ENCODE measurements around the gene KCNN3.

KCNN3 gene

GRCh38 chr1:154870115-154870571 lies at the start of gene KCNN3:
Gene KCNN3, minus strand, starts transcription at chr1:154870281. Its CDS starts 317 bp downstream, at chr1:154869964.
- H3K79me2 ChIP-seq = no peaks in the 10 kb centered on the region
- H3K27me3 ChIP-seq (ENCODE audit: control insufficient read depth, insufficient read depth, low read length) = no peaks in the 10 kb centered on the region
- TF ChIP-seq, protein P1, sequence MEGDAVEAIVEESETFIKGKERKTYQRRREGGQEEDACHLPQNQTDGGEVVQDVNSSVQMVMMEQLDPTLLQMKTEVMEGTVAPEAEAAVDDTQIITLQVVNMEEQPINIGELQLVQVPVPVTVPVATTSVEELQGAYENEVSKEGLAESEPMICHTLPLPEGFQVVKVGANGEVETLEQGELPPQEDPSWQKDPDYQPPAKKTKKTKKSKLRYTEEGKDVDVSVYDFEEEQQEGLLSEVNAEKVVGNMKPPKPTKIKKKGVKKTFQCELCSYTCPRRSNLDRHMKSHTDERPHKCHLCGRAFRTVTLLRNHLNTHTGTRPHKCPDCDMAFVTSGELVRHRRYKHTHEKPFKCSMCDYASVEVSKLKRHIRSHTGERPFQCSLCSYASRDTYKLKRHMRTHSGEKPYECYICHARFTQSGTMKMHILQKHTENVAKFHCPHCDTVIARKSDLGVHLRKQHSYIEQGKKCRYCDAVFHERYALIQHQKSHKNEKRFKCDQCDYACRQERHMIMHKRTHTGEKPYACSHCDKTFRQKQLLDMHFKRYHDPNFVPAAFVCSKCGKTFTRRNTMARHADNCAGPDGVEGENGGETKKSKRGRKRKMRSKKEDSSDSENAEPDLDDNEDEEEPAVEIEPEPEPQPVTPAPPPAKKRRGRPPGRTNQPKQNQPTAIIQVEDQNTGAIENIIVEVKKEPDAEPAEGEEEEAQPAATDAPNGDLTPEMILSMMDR (IDR thresholded peaks at IDR 0.05) = no peak
- no peaks in the 10 kb centered on the region for H3K9me3 ChIP-seq (ENCODE audit: control insufficient read depth, low read length)
- peak within 1 kb of the TSS; percentile 68 for H2AFZ ChIP-seq
- H3K9ac ChIP-seq = no peak within 1 kb of the TSS
- H3K27ac ChIP-seq = no peak within 1 kb of the TSS
- peak within 1 kb of the TSS; percentile 50 for H3K4me3 ChIP-seq (ENCODE audit: low read depth, low read length)
- peak within 1 kb of the TSS; percentile 55 for H3K4me2 ChIP-seq (ENCODE audit: low read length)
- no peaks in the 10 kb centered on the region for H3K4me1 ChIP-seq
- H3K36me3 ChIP-seq (ENCODE audit: control insufficient read depth, insufficient read depth, low read length) = no peaks in the 10 kb centered on the region

DNA sequence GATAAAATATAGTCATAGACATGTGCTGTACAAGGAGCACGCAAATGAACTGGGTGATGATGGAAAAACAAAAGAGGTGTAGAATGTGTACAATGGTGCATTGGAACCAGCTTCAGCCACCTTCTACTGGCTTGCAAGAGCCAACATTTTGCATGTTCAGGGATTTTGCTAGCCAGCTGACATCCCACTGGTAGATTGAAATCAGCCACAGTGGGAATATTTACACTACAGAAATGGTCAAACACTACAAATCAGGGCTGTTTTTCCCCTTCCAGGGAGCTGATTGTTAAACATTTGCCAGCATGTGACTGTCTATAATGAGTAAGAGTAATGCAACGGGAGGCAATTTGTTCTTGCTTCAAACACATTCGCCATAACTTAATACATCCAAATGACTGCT lies 43.2 kb upstream of the KCNN3 start:
- Histone ChIP-seq H3K27ac (peak overlapping the region; percentile 43), H3K79me2 (no peaks in the 10 kb centered on the region), H2AFZ (no peak overlapping the region), H3K36me3 (ENCODE audit: control insufficient read depth, insufficient read depth, low read length) (no peaks in the 10 kb centered on the region), H3K27me3 (ENCODE audit: control insufficient read depth, insufficient read depth, low read length) (no peaks in the 10 kb centered on the region), H3K4me1 (no peaks in the 10 kb centered on the region), H3K9ac (no peak overlapping the region), H3K9me3 (ENCODE audit: control insufficient read depth, low read length) (no peaks in the 10 kb centered on the region), H3K4me2 (ENCODE audit: low read length) (peak overlapping the region; percentile 10), H3K4me3 (ENCODE audit: low read depth, low read length) (peak overlapping the region; percentile 17)
- TF ChIP-seq, protein P1 (IDR thresholded peaks at IDR 0.05) = no peak

- Histone ChIP-seq H3K27ac (peak overlapping the region; percentile 43), H2AFZ (peak overlapping the region; percentile 41), H3K4me1 (no peaks in the 10 kb centered on the region), H3K9me3 (ENCODE audit: control insufficient read depth, low read length) (no peaks in the 10 kb centered on the region), H3K36me3 (ENCODE audit: control insufficient read depth, insufficient read depth, low read length) (no peaks in the 10 kb centered on the region), H3K4me3 (ENCODE audit: low read depth, low read length) (peak overlapping the region; percentile 17), H3K4me2 (ENCODE audit: low read length) (peak overlapping the region; percentile 10), H3K79me2 (no peaks in the 10 kb centered on the region), H3K9ac (no peak overlapping the region), H3K27me3 (ENCODE audit: control insufficient read depth, insufficient read depth, low read length) (no peaks in the 10 kb centered on the region)
- TF ChIP-seq, protein P1 (IDR thresholded peaks at IDR 0.05) = no peak
Measured at GRCh38 chr1:154912755-154913154, 42.7 kb upstream of the KCNN3 start.

DNA sequence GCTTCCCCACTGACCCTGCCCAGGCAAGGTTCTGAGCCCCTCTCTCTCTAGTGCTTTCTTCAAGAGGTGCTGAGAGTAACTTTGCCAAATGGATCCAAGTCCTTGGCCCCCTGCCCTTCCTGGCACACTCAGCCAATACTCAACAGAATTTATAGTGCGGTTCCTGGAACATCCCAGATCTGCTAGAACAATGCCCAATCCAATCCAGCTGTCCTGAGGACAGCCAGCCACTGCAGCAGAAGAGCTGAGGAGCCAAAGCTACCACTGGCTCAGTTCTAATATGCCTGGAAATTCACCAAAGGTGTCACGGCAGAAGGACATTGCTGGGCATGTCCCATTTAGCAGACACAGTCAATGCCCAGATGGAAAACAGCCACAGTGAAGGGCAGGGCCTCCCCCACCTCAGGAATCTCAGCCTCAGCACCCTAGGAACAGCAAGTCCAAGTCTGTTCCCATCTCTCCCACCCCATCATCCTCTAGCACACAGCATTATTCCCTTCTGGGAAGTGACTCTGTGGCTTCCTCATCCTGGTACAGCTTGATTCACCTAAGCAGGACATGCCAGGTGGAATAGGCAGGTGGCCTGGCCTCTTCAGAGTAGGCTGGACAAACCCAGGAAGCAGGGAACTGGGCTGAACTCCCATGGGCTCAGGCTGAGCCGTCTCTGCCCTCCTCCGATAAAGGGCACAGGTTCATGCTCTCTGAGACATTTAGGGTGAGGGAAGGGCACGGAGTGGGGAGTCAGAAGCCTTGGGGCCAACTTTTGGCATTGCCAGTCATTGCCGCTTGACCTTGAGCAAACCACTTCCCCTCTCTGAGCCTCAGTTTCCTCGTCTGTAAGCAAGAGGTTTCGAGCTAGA lies 41.8 kb upstream of the KCNN3 start:
- Histone ChIP-seq H3K9me3 (ENCODE audit: control insufficient read depth, low read length) (no peaks in the 10 kb centered on the region), H3K79me2 (no peaks in the 10 kb centered on the region), H2AFZ (no peak overlapping the region), H3K9ac (no peak overlapping the region), H3K36me3 (ENCODE audit: control insufficient read depth, insufficient read depth, low read length) (no peaks in the 10 kb centered on the region), H3K27ac (no peak overlapping the region), H3K27me3 (ENCODE audit: control insufficient read depth, insufficient read depth, low read length) (no peaks in the 10 kb centered on the region), H3K4me1 (no peaks in the 10 kb centered on the region), H3K4me2 (ENCODE audit: low read length) (peak overlapping the region; percentile 23), H3K4me3 (ENCODE audit: low read depth, low read length) (no peak overlapping the region)
- TF ChIP-seq, protein P1 (IDR thresholded peaks at IDR 0.05) = no peak
